ENCODE data around the gene GSDMA. TPM values are rescaled to one million over a fixed set of nuclear protein-coding genes. Genes with fewer than 3 reads are reported as not detected.

Gene GSDMA
- total RNA-seq, 4 donors from 2014 or later, result 0.16 to 0.26 TPM; not detected in 2

DNA sequence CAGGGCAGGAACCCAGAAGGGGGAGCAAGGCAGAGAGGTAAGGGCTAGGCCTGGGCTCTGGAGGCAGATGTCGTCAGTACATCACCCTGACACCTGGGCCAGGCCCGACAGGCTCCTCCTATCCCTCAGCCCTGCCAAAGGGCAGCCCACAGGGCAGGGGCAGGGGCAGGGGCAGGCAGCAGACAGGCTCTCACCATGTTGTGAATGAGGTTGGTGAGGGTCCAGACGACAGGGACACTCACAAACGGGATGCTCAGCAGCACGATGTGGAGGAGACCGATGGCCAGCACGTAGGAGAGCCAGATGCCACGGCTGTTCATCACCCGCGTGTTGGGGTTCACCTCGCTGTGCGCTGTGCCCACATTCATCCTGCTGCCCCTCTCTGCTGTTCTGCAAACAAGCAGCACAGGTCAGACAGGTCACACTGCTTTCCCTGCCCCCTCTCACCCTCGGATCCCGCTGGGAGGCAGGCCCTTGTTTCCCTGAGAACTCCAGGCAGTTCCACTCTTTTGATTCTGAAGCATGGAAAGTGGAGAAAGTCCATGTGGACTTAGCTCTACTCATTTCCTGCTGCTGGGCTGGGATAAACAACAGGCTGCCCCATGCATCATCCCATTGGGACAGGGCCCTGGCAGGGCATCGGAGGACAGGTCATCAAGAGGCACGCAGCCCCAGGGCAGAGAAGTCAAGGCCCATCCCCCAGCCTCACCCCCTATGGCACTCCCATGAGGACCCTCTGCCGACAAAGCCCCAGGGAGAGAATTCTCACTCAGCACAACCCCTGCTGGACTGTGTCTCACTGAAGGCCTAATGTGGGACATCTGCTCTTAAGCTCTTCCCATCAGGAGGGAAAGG lies 38.7 kb upstream of the GSDMA start:
- DNase-seq (no peak), ATAC-seq (no peak)
- intact Hi-C loops (cut with DNase I; ENCODE audit: low total_unique reads) (no loop called here), in situ Hi-C loops (cut with MboI; ENCODE audit: low sequenced_read_pairs in 4 of 4) (no loop called here)
- Histone ChIP-seq H3K4me3 (no peak overlapping the region), H3K36me3 (peaks cover 0 to 30% of the 10 kb centered on the region in 2 donors), H3K4me1 (peaks cover 28 to 37% of the 10 kb centered on the region in 2 donors), H3K27me3 (no peaks in the 10 kb centered on the region), H3K27ac (no peak overlapping the region), H3K9me3 (no peaks in the 10 kb centered on the region)
- TF ChIP-seq POLR2A (IDR thresholded peaks at IDR 0.05), result no peak
- TF ChIP-seq, protein P1, sequence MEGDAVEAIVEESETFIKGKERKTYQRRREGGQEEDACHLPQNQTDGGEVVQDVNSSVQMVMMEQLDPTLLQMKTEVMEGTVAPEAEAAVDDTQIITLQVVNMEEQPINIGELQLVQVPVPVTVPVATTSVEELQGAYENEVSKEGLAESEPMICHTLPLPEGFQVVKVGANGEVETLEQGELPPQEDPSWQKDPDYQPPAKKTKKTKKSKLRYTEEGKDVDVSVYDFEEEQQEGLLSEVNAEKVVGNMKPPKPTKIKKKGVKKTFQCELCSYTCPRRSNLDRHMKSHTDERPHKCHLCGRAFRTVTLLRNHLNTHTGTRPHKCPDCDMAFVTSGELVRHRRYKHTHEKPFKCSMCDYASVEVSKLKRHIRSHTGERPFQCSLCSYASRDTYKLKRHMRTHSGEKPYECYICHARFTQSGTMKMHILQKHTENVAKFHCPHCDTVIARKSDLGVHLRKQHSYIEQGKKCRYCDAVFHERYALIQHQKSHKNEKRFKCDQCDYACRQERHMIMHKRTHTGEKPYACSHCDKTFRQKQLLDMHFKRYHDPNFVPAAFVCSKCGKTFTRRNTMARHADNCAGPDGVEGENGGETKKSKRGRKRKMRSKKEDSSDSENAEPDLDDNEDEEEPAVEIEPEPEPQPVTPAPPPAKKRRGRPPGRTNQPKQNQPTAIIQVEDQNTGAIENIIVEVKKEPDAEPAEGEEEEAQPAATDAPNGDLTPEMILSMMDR (IDR thresholded peaks at IDR 0.05 in 4 of 5, conservative IDR thresholded peaks at IDR 0.05 in 1 of 5), result no peak

DNA sequence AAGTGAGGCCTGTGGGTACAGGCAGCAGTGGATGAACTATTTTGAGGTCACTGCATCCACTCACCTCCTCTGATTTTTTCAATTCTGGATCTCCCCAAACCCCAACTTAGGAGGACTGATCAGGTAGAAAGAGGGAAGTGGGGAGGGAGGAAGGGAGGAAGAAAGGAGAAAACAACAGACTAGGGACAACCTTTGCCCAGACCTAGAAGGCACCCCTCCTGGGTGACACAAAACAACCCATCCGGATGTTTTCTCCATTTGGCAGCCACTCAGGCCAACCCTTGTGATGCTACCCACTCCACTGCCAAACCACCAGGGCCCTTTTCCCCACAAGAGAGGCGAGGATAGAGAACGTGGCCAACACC lies 38.1 kb upstream of the GSDMA start:
- no peaks in the 10 kb centered on the region for H3K9me3 ChIP-seq
- ATAC-seq (no peak), DNase-seq (no peak)
- H3K4me3 ChIP-seq, result no peak overlapping the region
- H3K4me1 ChIP-seq, result peaks cover 32 to 42% of the 10 kb centered on the region in 2 donors
- in situ Hi-C loops (cut with MboI; ENCODE audit: low sequenced_read_pairs in 4 of 4), result no loop called here
- no peak for TF ChIP-seq POLR2A (IDR thresholded peaks at IDR 0.05)
- TF ChIP-seq, protein P1 (IDR thresholded peaks at IDR 0.05 in 4 of 5, conservative IDR thresholded peaks at IDR 0.05 in 1 of 5), result no peak
- intact Hi-C loops (cut with DNase I; ENCODE audit: low total_unique reads), result loop anchor here (5.0 kb wide), 2 partner anchors 172 to 247 kb away; no protein-coding TSS in a partner anchor
- H3K27me3 ChIP-seq, result no peaks in the 10 kb centered on the region
- peaks cover 0 to 30% of the 10 kb centered on the region in 2 donors for H3K36me3 ChIP-seq
- no peak overlapping the region for H3K27ac ChIP-seq

DNA sequence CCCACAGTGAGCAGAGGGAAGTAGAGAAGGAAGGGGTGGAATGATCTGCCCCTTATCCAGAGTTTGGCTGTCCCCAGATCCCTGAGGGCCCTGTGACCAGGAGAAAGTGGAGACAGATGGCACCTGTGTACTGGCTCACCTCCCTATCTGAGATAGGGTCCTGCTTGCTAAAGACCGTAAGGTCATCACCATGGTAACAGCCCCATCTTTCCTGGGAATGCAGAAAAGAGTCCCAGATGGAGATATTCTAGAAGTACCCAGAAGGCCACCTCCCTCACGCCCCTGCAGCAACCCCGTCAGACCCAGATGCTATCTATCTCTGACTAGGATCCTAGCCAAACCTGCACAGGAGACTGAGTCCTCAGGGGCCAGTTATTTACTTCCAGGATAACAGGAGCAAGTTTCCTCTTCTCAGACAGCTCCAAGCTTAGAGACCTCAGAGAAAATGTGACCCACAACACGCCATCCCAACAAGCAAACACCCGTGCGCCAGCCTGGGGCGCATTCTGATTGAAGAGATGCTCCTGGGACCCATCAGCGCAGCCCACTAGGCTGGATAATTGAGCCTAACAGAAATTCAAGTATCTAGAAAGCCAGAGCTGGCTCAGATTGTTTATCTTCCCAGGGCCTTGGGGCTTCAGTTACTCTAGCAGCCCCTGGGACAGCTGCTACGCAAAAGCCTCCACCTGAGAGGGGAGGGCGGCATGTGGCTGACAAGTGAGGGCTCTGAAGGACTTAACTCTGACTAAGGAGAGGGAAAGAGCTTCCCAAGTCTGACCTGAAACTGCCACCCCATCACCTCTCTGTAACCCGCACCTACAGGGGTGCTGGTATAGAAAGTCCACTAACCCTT lies 37.3 kb upstream of the GSDMA start:
- H3K9me3 ChIP-seq, result no peaks in the 10 kb centered on the region
- H3K4me1 ChIP-seq, result peaks cover 35 to 46% of the 10 kb centered on the region in 2 donors
- no peak for TF ChIP-seq POLR2A (IDR thresholded peaks at IDR 0.05)
- TF ChIP-seq, protein P1 (IDR thresholded peaks at IDR 0.05 in 4 of 5, conservative IDR thresholded peaks at IDR 0.05 in 1 of 5), result no peak
- DNase-seq (no peak), ATAC-seq (no peak)
- H3K27ac ChIP-seq, result no peak overlapping the region
- intact Hi-C loops (cut with DNase I; ENCODE audit: low total_unique reads) (loop anchor here (2.0 to 5.0 kb wide), 3 partner anchors 55 to 248 kb away; partner anchors contain the start of gene PSMD3), in situ Hi-C loops (cut with MboI; ENCODE audit: low sequenced_read_pairs in 4 of 4) (no loop called here)
- H3K27me3 ChIP-seq, result no peaks in the 10 kb centered on the region
- no peak overlapping the region for H3K4me3 ChIP-seq
- H3K36me3 ChIP-seq, result peaks cover 0 to 30% of the 10 kb centered on the region in 2 donors

DNA sequence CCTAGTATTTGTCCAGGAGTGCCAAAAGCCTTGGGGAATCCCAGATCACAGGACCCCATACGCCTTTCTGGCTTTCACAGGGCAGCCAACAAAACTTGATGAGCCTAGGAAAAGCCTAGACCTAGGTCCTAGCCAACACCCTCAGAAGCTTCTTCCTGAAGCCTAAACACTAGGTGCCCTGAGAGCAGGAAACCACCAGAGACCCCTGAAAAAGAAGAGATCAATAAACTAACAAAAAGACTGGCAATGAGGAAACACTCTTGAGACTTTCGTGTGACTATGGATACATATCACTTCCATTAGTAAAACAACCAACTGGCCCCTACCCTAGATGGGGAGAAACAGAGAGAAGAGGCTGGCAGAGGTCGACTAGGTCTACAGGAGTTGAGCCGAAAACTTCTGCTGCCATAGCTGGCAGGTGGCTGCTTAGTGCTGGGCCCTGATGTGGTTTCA lies 36.6 kb upstream of the GSDMA start:
- Histone ChIP-seq H3K27me3 (no peaks in the 10 kb centered on the region), H3K4me3 (peak overlapping the region; percentile 96 to 99 (median 98)), H3K27ac (peak overlapping the region in 1 of 4 donors; percentile 90), H3K36me3 (peaks cover 0 to 26% of the 10 kb centered on the region in 2 donors), H3K4me1 (peaks cover 35 to 46% of the 10 kb centered on the region in 2 donors), H3K9me3 (no peaks in the 10 kb centered on the region)
- intact Hi-C loops (cut with DNase I; ENCODE audit: low total_unique reads) (loop anchor here (2.0 to 5.0 kb wide), 3 partner anchors 55 to 249 kb away; partner anchors contain the start of gene PSMD3), in situ Hi-C loops (cut with MboI; ENCODE audit: low sequenced_read_pairs in 4 of 4) (no loop called here)
- TF ChIP-seq POLR2A (IDR thresholded peaks at IDR 0.05), result no peak
- TF ChIP-seq, protein P1 (IDR thresholded peaks at IDR 0.05 in 4 of 5, conservative IDR thresholded peaks at IDR 0.05 in 1 of 5), result no peak
- DNase-seq (no peak), ATAC-seq (no peak)
